B cell (primary cell): ENCODE measurements around the gene FNDC11. TPM values are rescaled to one million over a fixed set of nuclear protein-coding genes. Genes with fewer than 3 reads are reported as not detected.

ENCODE experiments used
- ATAC-seq: fragments of 200-7000 bp; cut with Tn5 transposase; one replicate; pipeline ENCODE4 v1.10.0; 2021; ENCODE audit warnings: low read depth, mild to moderate bottlenecking, moderate number of reproducible peaks, moderate library complexity
- CTCF ChIA-PET: fragments of 350-600 bp; sonication (Branson Sonifier 250); formaldehyde crosslinking; loops from one replicate; lab custom pipeline; 2021; ENCODE audit warnings: antibody characterized with exemption, inconsistent platforms; lab: Charles Lee
- POLR2A ChIA-PET: fragments of 350-600 bp; sonication (Branson Sonifier 250); formaldehyde crosslinking; loops from one replicate; lab custom pipeline; 2021; ENCODE audit warnings: antibody characterized with exemption; lab: Charles Lee
- DNase-seq: peaks from one replicate; pipeline ENCODE4 v3.0.0; 2013
- H2AFZ ChIP-seq: 2 replicates; pipeline ENCODE4 v1.6.1; 2012; ENCODE audit warnings: mild to moderate bottlenecking, low read depth, low read length; ENCODE audit not compliant: insufficient read depth, poor library complexity, severe bottlenecking
- H3K27ac ChIP-seq, 2 donors: 1 replicate in 1 of 2; 2 replicates in 1 of 2; pipeline ENCODE4 v1.5.1; 2012 to 2013; ENCODE audit warnings: low read length in 2 of 2, mild to moderate bottlenecking in 2 of 2, moderate library complexity in 1 of 2
- H3K27me3 ChIP-seq, 4 experiments: fragments of 200-600 bp in 1 of 4; sonication (generic) in 1 of 4; replicated peaks in 1 of 4; 1 replicate in 2 of 4; 2 replicates in 2 of 4; pipeline versions ENCODE4 v1.6.1 to v1.7.0; 2013 to 2016; ENCODE audit warnings: low read length in 3 of 4, mild to moderate bottlenecking in 2 of 4, mixed read lengths in 1 of 4, moderate library complexity in 1 of 4; ENCODE audit not compliant: insufficient read depth in 4 of 4, control insufficient read depth in 3 of 4; ENCODE audit errors: control extremely low read depth in 1 of 4
- H3K36me3 ChIP-seq, 2 experiments: replicated peaks in 1 of 2; 1 replicate in 1 of 2; 2 replicates in 1 of 2; pipeline versions ENCODE4 v1.6.1 to v1.7.1; 2013; ENCODE audit warnings: low read length in 1 of 2; ENCODE audit not compliant: insufficient read depth in 2 of 2, control insufficient read depth in 1 of 2; ENCODE audit errors: control extremely low read depth in 1 of 2, extremely low read depth in 1 of 2
- H3K4me1 ChIP-seq, 2 donors: fragments of 200-600 bp in 1 of 2; sonication (generic) in 1 of 2; 1 replicate in 1 of 2; 2 replicates in 1 of 2; pipeline versions ENCODE4 v1.5.1 to v1.6.1; 2013 to 2017; ENCODE audit warnings: low read length in 2 of 2; ENCODE audit not compliant: control insufficient read depth in 2 of 2, insufficient read depth in 2 of 2
- H3K4me2 ChIP-seq: replicated peaks from 2 replicates; pipeline ENCODE3; 2012; ENCODE audit warnings: mild to moderate bottlenecking, low read depth, low read length; ENCODE audit not compliant: poor library complexity, severe bottlenecking
- H3K4me3 ChIP-seq, 5 experiments: fragments of 200-600 bp in 1 of 5; sonication (generic) in 1 of 5; 1 replicate in 3 of 5; 2 replicates in 2 of 5; pipeline versions ENCODE4 v1.5.1 to v1.7.0; 2011 to 2016; ENCODE audit warnings: low read length in 4 of 5, mild to moderate bottlenecking in 4 of 5, low read depth in 2 of 5, control low read depth in 1 of 5, moderate library complexity in 1 of 5; ENCODE audit not compliant: insufficient read depth in 1 of 5; ENCODE audit errors: control extremely low read depth in 1 of 5, extremely low read depth in 1 of 5
- H3K79me2 ChIP-seq: fragments of 200-600 bp; sonication (generic); one replicate; pipeline ENCODE4 v1.6.0; 2016; ENCODE audit warnings: low read length; ENCODE audit not compliant: control insufficient read depth, insufficient read depth
- H3K9ac ChIP-seq: fragments of 200-600 bp; sonication (generic); 2 replicates; pipeline ENCODE4 v1.6.1; 2017; ENCODE audit warnings: mild to moderate bottlenecking, low read length, moderate library complexity
- H3K9me3 ChIP-seq, 3 donors: one replicate each; pipeline versions ENCODE4 v1.6.1 to v1.7.1; 2013; ENCODE audit warnings: low read length in 2 of 3; ENCODE audit not compliant: control insufficient read depth in 2 of 3, insufficient read depth in 1 of 3; ENCODE audit errors: control extremely low read depth in 1 of 3
- H4K20me1 ChIP-seq: 2 replicates; pipeline ENCODE4 v1.6.0; 2012; ENCODE audit warnings: mild to moderate bottlenecking, low read length; ENCODE audit not compliant: insufficient read depth, control insufficient read depth, poor library complexity, severe bottlenecking
- H3K27ac Mint-ChIP-seq: one replicate; pipeline ENCODE4 v1.8.0; 2021; ENCODE audit warnings: mixed read lengths
- H3K27me3 Mint-ChIP-seq: one replicate; pipeline ENCODE4 v1.8.0; 2021; ENCODE audit warnings: mixed read lengths
- H3K4me1 Mint-ChIP-seq: one replicate; pipeline ENCODE4 v1.8.0; 2021; ENCODE audit warnings: mixed read lengths
- H3K4me3 Mint-ChIP-seq: one replicate; pipeline ENCODE4 v1.8.0; 2021; ENCODE audit warnings: mixed read lengths
- H3K9me3 Mint-ChIP-seq: one replicate; pipeline ENCODE4 v1.8.0; 2022; ENCODE audit warnings: mixed read lengths; ENCODE audit not compliant: insufficient read depth
- CTCF ChIP-seq: fragments of 200-600 bp; IDR thresholded peaks from one replicate; pipeline ENCODE4 v1.8.0; 2022; ENCODE audit warnings: antibody characterized with exemption, mild to moderate bottlenecking
- EZH2 ChIP-seq: IDR thresholded peaks from 2 replicates; pipeline ENCODE4 v1.6.1; 2012; ENCODE audit warnings: borderline replicate concordance, low read depth, mild to moderate bottlenecking, moderate library complexity, low read length; ENCODE audit not compliant: insufficient read depth, poor library complexity, severe bottlenecking
- WGBS: methylation state at CpG from one replicate; pipeline ENCODE4 v1.1.5; 2013; ENCODE audit warnings: missing lambda C conversion rate; ENCODE audit not compliant: insufficient coverage; 5-methylcytosine and 5-hydroxymethylcytosine counted together
- intact Hi-C: fragments of 100-400 bp; cut with micrococcal nuclease; formaldehyde crosslinking; loops from one replicate; pipeline ENCODE4 v1.10.0; 2022
- polyA plus RNA-seq: library from polyadenylated mRNA; depleted of rRNA; stranded (reverse); fragments of >200 nt; gene quantifications from 2 replicates; pipeline ENCODE4 v1.2.3, GENCODE V29; 2012
- total RNA-seq, 2 donors: library from RNA; stranded (reverse); fragments of 120-200 nt in 1 of 2; gene quantifications; 1 replicate in 1 of 2; 2 replicates in 1 of 2; pipeline versions ENCODE4 v1.2.3 to v1.2.4, GENCODE V29; 2013 to 2022

The FNDC11 gene
- total and polyA plus RNA-seq, 2 donors (not counting 1 experiment from before 2014, with no cell fraction given) = 3.8 to 34.2 TPM

- peak within 1 kb of the TSS; percentile 71 for H2AFZ ChIP-seq
- H3K27ac Mint-ChIP-seq = peak within 1 kb of the TSS; percentile 92
Observed at GRCh38 chr20:63536997-63537524, 16.9 kb upstream of the FNDC11 start, which contains the start of gene PTK6. TSS of gene PTK6 (minus strand) at chr20:63537376. CDS start at chr20:63537314, 62 bp downstream.

More at GRCh38 chr20:63536997-63537524, 16.9 kb upstream of the FNDC11 start, which contains the start of gene PTK6:
- 67% methylated on average over 29 of the region's 29 CpGs for WGBS
- Mint-ChIP-seq H3K4me3 (peak within 1 kb of the TSS; percentile 86), H3K9me3 (no peaks in the 10 kb centered on the region), H3K27me3 (no peaks in the 10 kb centered on the region), H3K4me1 (peaks cover 30% of the 10 kb centered on the region)
- H3K4me1 ChIP-seq = peaks cover 26 to 39% of the 10 kb centered on the region in 2 donors
- no peaks in the 10 kb centered on the region for H3K27me3 ChIP-seq
- peaks cover 0 to 3% (median 0%) of the 10 kb centered on the region in 3 donors for H3K9me3 ChIP-seq
- no peaks in the 10 kb centered on the region for H3K79me2 ChIP-seq
- no peaks in the 10 kb centered on the region for H3K36me3 ChIP-seq
- intact Hi-C loops = loop anchor here (1.0 to 5.0 kb wide), 4 partner anchors 17 to 420 kb away; partner anchors contain the start of genes ARFRP1, LIME1, PPDPF and SLC2A4RG
- no peak for TF ChIP-seq EZH2
- TF ChIP-seq CTCF = no peak
- peak within 1 kb of the TSS; percentile 83 to 86 for H3K27ac ChIP-seq
- H3K4me3 ChIP-seq = peak within 1 kb of the TSS in 4 of 5 experiments; percentile 55 to 67 (median 58)
- H3K9ac ChIP-seq = peak within 1 kb of the TSS; percentile 60
- DNase-seq (no peak), ATAC-seq (no peak)
- ChIA-PET POLR2A (interaction anchor here (0.6 to 2.7 kb wide), 14 partner anchors 12 to 444 kb away, joined by 4 to 42 read pairs (median 6); partner anchors contain the start of genes FNDC11, PPDPF, PRPF6 and RTEL1), CTCF (interaction anchor here (0.6 to 4.7 kb wide), 34 partner anchors 9 to 456 kb away, joined by 3 to 30 read pairs (median 8); partner anchors contain the start of genes ARFRP1, FNDC11, HELZ2 and LIME1)
- no peaks in the 10 kb centered on the region for H4K20me1 ChIP-seq
- H3K4me2 ChIP-seq = peak within 1 kb of the TSS; percentile 92
